ENCODE results near the gene SLC23A3.

DNA sequence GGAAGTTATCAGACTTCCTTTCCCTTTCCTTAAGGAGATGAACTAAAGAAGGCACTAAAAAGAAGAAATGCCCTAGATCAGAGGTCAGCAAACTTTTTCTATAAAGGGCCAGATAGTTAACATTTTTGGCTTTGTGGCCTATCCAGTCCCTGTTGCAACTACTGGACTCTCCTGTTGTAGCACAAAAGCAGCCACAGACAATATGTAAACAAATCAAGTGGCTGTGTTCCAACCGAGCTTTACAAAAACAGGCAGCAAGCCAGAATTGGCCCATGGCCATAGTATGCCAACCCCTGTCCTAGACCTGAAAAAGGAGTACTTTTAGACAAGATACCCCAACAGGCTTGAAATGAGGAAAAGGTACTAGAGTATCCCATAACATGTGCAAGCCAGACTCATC is 20.2 kb downstream of the SLC23A3 start:
- TF ChIP-seq SP1 (IDR thresholded peaks at IDR 0.05) (no peak), LEF1 (IDR thresholded peaks at IDR 0.05; ENCODE audit: borderline replicate concordance) (no peak), FOXM1 (IDR thresholded peaks at IDR 0.05; ENCODE audit: borderline replicate concordance) (no peak), L3MBTL2 (conservative IDR thresholded peaks at IDR 0.05) (no peak), BHLHE40 (IDR thresholded peaks at IDR 0.05; ENCODE audit: borderline replicate concordance) (no peak), FOXK2 (IDR thresholded peaks at IDR 0.05) (no peak), ELF4 (IDR thresholded peaks at IDR 0.05) (no peak), ARNT (IDR thresholded peaks at IDR 0.05) (no peak), HDGF (IDR thresholded peaks at IDR 0.05; ENCODE audit: borderline replicate concordance) (no peak), ZNF384 (IDR thresholded peaks at IDR 0.05) (no peak), SUZ12 (IDR thresholded peaks at IDR 0.05) (no peak), NFRKB (IDR thresholded peaks at IDR 0.05) (no peak), FOXA1 (IDR thresholded peaks at IDR 0.05) (no peak)
- TF ChIP-seq, protein P1, sequence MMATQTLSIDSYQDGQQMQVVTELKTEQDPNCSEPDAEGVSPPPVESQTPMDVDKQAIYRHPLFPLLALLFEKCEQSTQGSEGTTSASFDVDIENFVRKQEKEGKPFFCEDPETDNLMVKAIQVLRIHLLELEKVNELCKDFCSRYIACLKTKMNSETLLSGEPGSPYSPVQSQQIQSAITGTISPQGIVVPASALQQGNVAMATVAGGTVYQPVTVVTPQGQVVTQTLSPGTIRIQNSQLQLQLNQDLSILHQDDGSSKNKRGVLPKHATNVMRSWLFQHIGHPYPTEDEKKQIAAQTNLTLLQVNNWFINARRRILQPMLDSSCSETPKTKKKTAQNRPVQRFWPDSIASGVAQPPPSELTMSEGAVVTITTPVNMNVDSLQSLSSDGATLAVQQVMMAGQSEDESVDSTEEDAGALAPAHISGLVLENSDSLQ (IDR thresholded peaks at IDR 0.05), result no peak

Measured in HEK293T (cell line).